Mucosa of descending colon (tissue), 3 donors: ENCODE measurements around the gene IFNA16. TPM values are rescaled to one million over a fixed set of nuclear protein-coding genes. Genes with fewer than 3 reads are reported as not detected.
"Not testable (repeated sequence)": the region's sequence is repeated elsewhere in the genome, so short reads cannot be mapped to it uniquely, and the experiment has no call there.

Experiments used
- ATAC-seq: fragments of 200-7000 bp; cut with Tn5 transposase; one replicate; pipeline ENCODE4 v1.9.1; 2020; ENCODE audit warnings: mild to moderate bottlenecking, moderate library complexity
- DNase-seq, 3 donors: peaks; one replicate each; pipeline ENCODE4 v3.0.0-alpha.2; 2020
- H3K36me3 ChIP-seq: fragments of 200-600 bp; one replicate; pipeline ENCODE4 v1.8.0; 2021; ENCODE audit warnings: low read depth, mild to moderate bottlenecking
- H3K4me1 ChIP-seq: fragments of 200-600 bp; one replicate; pipeline ENCODE4 v1.8.0; 2021; ENCODE audit warnings: low read depth, mild to moderate bottlenecking
- H3K4me3 ChIP-seq: fragments of 200-600 bp; one replicate; pipeline ENCODE4 v1.8.0; 2021; ENCODE audit warnings: mild to moderate bottlenecking
- H3K9me3 ChIP-seq: fragments of 200-600 bp; one replicate; pipeline ENCODE4 v1.8.0; 2021; ENCODE audit warnings: mild to moderate bottlenecking
- CTCF ChIP-seq: fragments of 200-600 bp; IDR thresholded peaks from one replicate; pipeline ENCODE4 v1.8.0; 2022; ENCODE audit warnings: antibody characterized with exemption, mild to moderate bottlenecking
- intact Hi-C, 2 donors: fragments of 100-400 bp; cut with DNase I in 1 of 2; cut with micrococcal nuclease in 1 of 2; formaldehyde crosslinking; loops; one replicate each; pipeline versions ENCODE4 v1.11.0 to v1.11.1; 2022; cut with DNase I, micrococcal nuclease
- total RNA-seq, 3 donors: library from RNA; stranded (reverse); fragmentation: NEBNext Ultra II Directional in 2 of 3; extraction: Animal tissue kit (Norgen Biotek cat#: 25700) in 2 of 3; gene quantifications; one replicate each; pipeline versions ENCODE4 v1.2.1 to v1.2.4, GENCODE V29; 2021 to 2023
- donor health status: DM: no; HTN: no; CAD: no; lungs with moderate emphysema.
- donor health status: DM: no; HTN: no; CAD: no.
- donor health status: DM: no; HTN: yes; CAD: no.

The IFNA16 gene
- total RNA-seq, 3 donors from 2014 or later = not detected

GRCh38 chr9:21233258-21233657, 16.1 kb upstream of the IFNA16 start:
- Histone ChIP-seq H3K4me3 (no peak overlapping the region), H3K4me1 (no peaks in the 10 kb centered on the region), H3K36me3 (no peaks in the 10 kb centered on the region), H3K9me3 (no peaks in the 10 kb centered on the region)
- TF ChIP-seq CTCF = no peak
- intact Hi-C loops = no loop called here
- ATAC-seq (no peak), DNase-seq (no peak)

GRCh38 chr9:21228122-21228521, 11.0 kb upstream of the IFNA16 start, which contains the start of gene IFNA17:
Gene IFNA17, minus strand, starts transcription at chr9:21228222. Its CDS starts 49 bp downstream, at chr9:21228173.
- Histone ChIP-seq H3K9me3 (no peaks in the 10 kb centered on the region), H3K36me3 (no peaks in the 10 kb centered on the region), H3K4me1 (no peaks in the 10 kb centered on the region), H3K4me3 (no peak within 1 kb of the TSS)
- ATAC-seq = no peak
- intact Hi-C loops = no loop called here
- DNase-seq = no peak
- no peak for TF ChIP-seq CTCF

- H3K36me3 ChIP-seq, intact Hi-C loops, H3K9me3 ChIP-seq, H3K4me1 ChIP-seq, H3K4me3 ChIP-seq, DNase-seq, ATAC-seq: not testable (repeated sequence)
These were observed 3.4 kb downstream of the IFNA16 start for GRCh38 chr9:21213411-21214326.

GRCh38 chr9:21212160-21212559, 5.0 kb downstream of the IFNA16 start:
- DNase-seq, ATAC-seq, H3K4me3 ChIP-seq, H3K9me3 ChIP-seq, intact Hi-C loops, H3K36me3 ChIP-seq, H3K4me1 ChIP-seq: not testable (repeated sequence)

GRCh38 chr9:21210782-21211181, 6.3 kb downstream of the IFNA16 start:
- H3K36me3 ChIP-seq, H3K4me1 ChIP-seq, ATAC-seq, H3K4me3 ChIP-seq, intact Hi-C loops, H3K9me3 ChIP-seq, DNase-seq: not testable (repeated sequence)

- TF ChIP-seq CTCF = no peak
- Histone ChIP-seq H3K4me1 (no peaks in the 10 kb centered on the region), H3K9me3 (no peaks in the 10 kb centered on the region), H3K4me3 (no peak overlapping the region), H3K36me3 (no peaks in the 10 kb centered on the region)
- intact Hi-C loops = no loop called here
- no peak for DNase-seq
- ATAC-seq = no peak
These were observed 6.8 kb downstream of the IFNA16 start for GRCh38 chr9:21210311-21210710.

- intact Hi-C loops, H3K4me1 ChIP-seq: not testable (repeated sequence)
These were observed 10.1 kb downstream of the IFNA16 start, which contains the start of gene IFNA10 for GRCh38 chr9:21207043-21207442. Gene IFNA10, minus strand, starts transcription at chr9:21207143. Its CDS starts 46 bp downstream, at chr9:21207097.

More at GRCh38 chr9:21207043-21207442, 10.1 kb downstream of the IFNA16 start, which contains the start of gene IFNA10:
- not testable (repeated sequence) for H3K9me3 ChIP-seq, ATAC-seq, DNase-seq, H3K36me3 ChIP-seq, H3K4me3 ChIP-seq
